GM18907 (cell line): ENCODE results near the gene HAPSTR1.

Source experiments
- ATAC-seq: cut with Tn5 transposase; IDR thresholded peaks from one replicate; pipeline ENCODE4 v1.9.1; 2021; ENCODE audit warnings: mild to moderate bottlenecking, moderate library complexity; ENCODE audit not compliant: unreplicated experiment

Gene HAPSTR1

DNA sequence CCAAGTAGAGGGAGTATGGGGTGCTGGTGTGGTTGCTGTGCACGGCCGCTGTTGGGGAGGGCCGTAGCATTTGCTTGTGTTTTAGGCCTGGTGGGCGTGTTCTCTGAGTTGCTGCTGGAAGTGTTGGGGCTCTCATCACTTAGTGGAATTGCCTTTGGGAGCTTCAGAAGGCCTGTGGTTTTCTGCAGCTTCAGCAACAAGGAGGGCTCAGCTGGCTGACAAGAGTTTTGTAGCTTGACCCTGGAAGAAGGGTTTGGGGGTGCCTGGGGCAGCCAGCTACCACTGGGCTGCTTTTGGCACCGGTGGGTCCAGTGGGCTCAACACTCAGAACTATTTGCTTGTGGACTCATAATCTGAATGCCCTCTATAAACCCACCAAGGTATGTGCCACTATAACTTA lies 30.9 kb downstream of the HAPSTR1 start:
- ATAC-seq: no peak

DNA sequence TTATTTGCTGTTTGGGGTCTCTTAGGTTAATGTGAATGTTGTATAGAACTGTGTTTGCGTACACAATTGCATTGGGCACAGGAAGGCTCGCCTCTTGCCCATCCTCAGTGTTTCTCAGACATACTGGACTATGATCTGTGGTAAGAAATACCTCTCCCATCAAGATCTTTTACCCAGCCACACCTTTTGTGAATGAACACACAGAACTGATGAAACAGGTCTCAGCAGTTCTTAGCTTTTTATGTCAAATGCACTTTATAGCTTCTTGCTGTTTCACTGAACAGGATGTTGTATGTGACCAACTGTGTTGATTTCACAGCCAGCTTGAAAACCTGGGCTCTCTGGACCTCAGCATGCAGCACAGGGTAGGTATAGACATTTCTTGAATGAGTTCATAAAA lies 31.5 kb downstream of the HAPSTR1 start:
- ATAC-seq: no peak

DNA sequence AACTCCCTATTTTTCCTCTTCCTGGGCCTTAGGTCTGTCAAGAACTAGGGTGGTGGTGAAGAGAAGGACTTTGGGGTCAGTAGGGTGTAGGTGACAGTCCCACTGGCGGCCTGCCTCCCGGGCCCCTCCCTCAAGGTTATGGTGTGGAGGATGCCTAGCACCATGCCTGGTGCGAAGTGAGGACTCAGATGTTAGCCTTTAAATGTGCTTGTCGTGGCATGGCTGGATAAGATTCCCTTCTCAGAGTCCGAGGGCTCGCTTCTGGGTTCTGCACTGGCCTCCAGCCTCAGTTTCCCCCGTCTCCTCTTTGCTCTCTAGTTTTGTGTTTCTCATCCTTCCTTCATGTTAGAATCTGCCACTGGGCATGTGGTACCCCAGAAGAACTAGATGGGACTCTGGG lies 32.0 kb downstream of the HAPSTR1 start:
- ATAC-seq: no peak

DNA sequence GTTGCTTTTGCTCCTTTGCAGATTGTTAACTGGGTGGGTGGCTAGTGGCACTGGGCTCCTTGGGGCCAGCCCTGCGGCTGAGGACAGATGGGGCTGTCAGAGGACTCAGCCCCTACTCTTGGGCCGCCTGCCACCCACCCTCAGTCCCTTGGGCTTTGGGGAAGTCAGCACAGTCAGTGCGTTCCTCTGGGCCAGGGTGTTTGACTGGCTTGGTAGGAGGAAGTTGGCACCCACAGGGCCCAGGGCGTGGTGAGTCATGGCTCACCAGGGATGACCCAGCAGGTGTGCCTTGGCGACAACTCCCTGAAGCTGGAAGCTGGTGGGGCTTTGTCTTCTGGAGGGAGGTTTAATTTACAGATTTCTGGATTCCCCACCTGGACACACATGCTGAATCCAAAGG lies 32.4 kb downstream of the HAPSTR1 start:
- peak; percentile 37 for ATAC-seq

DNA sequence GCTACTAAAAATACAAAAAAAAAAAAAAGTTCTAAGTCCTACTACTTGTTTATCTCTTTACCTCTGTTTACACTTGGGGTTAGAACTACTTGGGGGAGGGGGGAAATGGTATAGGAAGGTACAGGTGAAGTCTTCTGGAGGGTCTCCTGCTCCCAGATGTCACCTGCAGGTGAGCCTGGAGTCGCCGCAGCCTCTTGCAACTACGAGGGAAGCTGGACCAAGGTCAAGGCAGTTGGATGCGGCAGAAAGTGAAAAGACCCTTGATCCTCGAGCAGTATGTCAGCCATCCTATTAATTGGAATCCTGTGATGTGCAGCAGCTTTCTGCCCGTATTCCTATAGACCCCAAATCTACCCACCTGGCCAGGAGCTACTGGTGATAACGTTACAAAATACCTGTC lies 33.0 kb downstream of the HAPSTR1 start:
- ATAC-seq: no peak

DNA sequence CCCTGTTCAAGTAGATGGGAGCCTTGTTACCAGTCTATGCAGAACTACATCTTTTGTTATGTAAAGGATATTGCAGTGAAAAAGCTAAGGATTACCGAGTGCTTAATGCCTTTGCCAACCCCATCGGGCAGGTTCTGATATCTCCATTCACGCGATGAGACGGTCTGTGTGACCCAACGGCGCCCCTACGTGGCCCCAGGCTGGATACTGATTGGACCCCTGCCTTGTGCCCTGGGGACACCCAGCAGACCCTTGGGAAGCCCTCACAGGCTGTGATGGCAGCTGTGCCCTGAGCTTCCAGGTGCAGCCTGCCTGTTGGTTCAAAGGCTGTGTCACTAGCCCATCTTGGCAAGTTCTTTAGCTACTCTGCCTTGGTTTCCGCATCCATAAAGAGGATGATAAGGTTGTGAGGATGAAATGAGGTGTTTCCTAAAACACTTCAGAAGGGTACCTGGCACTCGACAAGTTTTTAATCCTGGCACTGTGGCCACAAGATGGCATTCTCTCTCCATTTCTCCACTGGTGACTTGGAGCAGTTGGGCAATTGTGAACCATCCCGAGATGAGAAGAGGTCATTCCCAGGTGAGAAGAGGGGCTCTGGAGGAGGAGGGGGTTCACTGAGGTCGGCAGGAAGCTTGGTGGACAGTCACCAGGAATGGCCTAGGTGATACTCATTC lies 33.6 kb downstream of the HAPSTR1 start:
- no peak for ATAC-seq

DNA sequence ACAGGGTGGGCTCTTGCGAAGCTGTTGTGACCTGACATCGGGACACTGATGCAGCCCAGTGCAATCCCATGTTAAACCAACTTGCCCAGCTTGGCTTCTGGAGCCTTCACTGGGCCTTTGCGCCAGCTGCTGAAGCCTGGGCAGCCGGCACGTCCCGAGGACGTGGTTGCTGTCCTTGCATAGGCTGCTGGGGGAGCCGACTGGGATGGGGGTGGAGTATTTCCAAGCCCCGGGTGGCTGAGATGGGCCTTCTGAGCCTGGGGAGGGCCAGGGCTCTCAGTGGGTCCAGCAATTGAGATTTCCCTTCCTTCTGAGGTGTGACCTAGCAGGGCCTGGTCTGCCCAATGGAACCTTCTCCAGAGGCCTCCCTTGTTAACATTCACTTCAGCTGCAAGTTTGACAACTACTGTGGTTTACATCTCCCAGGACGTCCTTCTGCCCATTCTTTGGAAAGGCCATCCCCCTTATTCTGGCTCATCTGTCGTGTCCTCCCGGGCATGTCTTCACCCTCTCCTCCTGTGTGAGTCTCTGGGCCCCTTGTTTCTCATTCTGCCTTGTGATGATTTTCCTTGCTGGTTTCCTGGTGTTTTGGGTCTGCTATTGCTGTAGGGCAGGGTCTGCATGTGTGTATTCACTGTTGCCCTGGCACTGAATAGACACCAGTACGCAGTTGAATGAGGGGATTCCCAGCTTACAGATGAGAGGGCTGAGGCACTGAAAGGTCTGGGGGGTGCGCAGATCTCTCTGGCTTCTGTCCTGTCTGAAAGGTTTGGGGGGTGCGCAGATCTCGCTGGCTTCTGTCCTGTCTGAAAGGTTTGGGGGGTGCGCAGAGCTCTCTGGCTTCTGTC lies 34.4 kb downstream of the HAPSTR1 start:
- no peak for ATAC-seq

DNA sequence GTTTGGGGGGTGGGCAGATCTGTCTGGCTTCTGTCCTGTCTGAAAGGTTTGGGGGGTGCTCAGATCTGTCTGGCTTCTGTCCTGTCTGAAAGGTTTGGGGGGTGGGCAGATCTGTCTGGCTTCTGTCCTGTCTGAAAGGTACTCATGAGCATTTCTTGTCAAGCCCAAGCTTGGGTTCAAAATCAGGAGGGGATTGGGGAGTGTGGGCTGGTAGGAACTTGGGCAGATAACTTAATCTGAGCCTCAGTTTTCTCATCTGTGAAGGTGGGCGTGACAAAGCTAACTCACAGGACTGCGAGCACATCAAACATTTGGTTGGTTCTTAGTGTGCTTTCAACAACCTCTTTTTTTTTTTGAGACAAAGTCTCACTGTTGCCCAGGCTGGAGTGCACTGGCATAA lies 35.2 kb downstream of the HAPSTR1 start:
- ATAC-seq: no peak

DNA sequence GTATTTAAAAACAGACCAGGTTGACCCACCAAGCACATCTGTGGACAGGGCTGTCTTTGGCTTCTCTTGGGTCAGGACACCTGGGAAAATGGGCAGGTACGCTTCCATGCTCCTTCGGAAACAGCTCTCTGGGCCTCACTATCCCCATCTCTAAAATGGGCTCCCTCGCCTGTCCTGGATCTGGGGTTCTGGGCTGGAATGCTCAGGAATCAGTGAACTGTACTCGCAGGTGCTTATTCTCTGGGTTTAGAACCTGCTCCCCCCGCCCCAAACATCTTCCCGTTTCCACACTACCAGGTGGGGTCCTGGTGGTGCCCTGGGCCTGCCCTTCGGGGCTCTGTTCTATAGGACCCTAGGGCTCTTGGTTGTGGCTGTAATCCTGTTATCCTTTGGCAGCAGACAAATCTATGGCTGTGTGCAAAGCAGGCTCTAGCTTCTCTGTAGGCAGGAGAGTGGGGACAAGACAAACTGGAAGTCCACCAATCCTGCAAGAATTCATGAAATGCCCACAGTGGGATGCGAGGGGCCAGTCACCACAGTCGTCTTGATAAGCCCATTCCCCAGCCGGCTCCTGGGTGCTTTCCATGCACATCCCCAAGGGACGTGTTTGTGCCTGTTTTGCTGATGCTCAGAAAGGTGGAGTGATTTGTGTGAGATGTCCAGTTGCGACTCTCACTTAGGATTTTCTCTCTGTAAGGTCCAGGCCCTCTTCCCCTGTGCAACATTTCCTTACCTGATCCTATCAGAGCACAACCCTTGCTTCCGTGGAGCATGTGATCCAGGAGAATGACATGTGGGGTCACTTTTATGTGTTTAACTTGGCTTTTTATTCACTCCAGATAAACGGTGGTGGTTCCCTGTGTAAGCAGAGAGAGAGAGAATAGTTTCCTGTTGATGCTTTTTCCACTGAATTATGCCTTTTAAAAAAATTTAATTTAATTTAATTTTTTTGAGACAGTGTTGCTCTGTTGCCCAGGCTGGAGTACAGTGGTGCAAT lies 37.2 kb downstream of the HAPSTR1 start:
- ATAC-seq: no peak

DNA sequence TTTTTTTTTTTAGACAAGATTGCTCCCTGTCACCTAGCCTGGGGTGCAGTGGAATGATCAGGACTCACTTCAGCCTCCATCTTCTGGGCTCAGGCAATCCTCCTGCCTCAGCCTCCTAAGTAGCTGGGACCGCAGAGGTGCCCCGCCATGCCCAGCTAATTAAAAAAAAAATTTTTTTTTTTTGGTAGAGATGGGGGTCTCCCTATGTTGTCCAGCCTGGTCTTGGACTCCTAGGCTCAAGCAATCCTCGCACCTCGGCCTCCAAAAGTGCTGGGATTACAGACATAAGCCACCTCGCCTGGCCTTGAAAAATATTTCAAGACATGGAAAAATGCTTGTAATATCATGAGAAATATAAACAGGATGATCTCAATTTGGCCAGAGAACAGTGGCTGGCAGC lies 42.9 kb downstream of the HAPSTR1 start:
- no peak for ATAC-seq

DNA sequence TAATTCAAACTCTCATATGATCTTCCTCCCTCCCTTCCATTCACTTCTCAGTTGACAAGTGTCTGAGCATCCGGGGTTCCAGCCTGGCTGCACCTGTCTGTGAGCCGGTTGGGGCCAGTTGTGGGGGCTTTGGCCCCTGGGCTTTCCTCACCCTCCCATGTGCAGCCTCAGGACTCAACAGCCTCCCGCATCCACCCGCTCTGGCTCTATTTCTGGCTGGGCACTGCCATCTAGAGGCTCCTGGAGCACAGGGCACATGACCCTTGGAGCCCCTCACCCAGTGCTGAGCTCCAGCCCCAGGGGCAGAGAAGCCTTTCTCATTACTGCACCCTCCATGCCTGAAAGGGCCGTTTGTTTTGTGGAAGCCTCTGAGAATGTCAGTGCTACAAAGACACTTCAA lies 43.3 kb downstream of the HAPSTR1 start:
- peak; percentile 60 for ATAC-seq

DNA sequence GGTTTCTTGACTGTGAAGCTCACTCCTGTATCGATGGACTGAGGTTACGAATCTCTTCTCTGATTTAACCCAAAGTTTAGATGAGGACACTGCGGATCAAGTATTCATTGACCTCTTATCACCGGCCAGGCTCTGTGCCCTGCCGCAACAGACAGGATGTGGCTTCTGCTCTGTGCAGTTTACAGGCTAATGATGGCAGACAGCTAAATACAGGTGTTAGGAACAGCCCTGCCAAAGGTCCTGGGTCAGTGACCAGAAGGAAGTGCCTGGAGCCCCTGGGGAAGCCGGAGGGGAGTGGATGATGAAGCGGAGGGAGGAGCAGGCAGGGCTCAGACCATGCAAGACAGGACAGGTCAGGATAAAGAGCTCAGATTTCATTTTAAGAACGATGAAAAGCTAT lies 44.4 kb downstream of the HAPSTR1 start:
- ATAC-seq: peak; percentile 82

DNA sequence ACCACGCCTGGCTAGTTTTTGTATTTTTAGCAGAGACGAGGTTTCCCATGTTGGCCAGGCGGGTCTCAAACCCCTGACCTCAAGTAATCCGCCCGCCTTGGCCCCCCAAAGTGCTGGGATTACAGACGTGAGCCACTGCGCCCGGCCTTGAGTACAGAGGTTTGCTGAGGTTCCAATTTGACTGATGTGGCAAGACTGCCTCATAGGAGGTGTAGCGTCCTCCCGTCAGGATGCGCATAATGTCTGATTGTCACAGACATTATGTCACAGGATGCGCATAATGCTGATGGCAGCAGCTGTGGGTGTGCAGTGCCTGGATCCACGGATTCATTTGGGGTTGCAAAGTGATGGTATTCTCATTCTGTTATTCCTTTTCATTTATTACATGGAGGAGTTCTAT lies 45.2 kb downstream of the HAPSTR1 start:
- ATAC-seq: no peak

DNA sequence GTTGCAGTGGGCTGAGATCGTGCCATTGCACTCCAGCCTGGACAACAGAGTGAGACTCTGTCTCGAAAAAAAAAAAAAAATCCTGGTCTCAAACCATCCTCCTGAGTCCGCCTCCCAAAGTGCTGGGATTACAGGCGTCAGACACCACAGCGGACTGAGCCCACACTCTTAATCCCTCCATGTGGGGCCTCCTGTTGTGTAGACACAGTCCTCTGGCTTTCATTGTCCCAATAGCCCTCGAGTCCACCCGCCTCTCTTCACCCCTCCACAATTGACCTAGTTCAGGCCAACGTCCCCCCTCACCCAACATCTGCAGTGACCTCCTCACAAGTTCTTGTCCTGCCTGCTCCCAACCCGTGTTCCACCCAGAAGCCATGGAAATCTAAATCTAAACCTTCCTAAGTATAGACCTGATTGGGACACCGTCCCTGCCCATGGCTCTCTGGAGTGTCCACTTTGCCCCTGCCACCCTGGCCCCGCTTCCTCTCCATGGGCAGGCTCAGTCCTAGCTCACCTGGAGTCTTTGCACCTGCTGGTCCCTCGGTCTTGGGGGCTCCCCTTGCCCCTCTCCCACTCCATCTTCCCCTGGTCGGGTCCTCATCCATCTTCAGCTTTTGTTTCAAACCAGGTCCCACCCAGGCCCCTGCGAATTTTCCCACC lies 46.7 kb downstream of the HAPSTR1 start:
- ATAC-seq: no peak

DNA sequence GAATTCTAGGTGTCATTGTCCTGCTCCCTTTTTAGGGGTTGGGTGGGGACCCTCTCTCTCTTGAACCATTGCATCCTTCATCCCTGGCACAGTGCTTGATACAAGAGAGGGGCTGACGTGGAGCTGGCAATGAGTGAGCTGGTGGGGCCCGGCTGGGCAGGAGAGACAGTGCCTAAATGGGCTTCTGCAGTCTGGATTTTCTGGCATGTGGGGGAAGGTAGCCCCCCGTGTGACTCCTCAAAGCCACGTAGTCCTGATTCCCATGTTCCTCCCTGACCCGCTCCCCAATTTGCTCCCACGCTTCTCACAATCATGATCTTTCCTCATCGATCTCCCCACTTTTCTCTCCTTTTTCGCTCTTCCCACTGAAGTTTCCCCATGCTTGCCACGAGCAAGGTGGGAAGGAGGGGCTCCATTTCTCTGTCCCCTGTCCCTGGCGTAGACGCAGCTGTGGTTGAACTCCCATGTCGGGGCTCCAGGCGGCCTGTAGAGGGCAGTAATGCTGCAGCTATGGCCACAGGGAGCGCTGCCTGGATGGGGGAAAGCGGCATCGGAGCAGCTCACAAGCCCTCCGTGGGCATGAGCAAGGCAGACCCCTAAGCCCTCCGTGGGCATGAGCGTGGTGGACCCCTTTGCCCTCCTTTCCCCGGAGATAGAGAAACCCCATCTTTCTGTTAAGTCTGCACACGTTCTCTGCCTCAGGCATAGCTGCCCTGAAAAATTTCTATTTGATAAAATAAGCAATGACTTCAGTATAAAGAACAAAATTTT lies 47.5 kb downstream of the HAPSTR1 start:
- ATAC-seq: no peak

DNA sequence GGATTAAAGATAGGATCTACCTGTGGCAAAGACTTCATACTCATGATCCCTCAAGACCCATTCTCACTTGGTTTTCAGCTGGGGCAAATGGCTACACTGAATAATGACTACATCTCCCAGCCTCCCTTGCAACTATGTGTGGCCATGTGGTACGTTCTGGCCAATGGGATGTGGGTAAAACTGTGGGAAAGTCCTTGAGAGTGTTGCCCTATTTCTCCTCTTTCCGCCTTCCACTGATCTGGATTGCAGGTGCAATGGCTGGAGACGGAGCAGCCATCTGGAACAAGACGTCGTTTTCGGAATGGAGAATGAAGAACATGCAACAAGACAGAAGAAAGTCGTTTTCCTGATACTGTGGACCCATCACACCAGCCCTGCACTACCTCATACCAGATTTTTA lies 48.5 kb downstream of the HAPSTR1 start:
- no peak for ATAC-seq
